GM12873 (cell line): Measurements from ENCODE around the gene TM9SF4.

Experiments
- CTCF ChIP-seq: IDR thresholded peaks from 2 replicates; pipeline ENCODE4 v1.5.1; 2012; ENCODE audit warnings: low read depth, mild to moderate bottlenecking, moderate library complexity, low read length, control low read depth; ENCODE audit not compliant: insufficient read depth; ENCODE audit errors: missing control alignments

TM9SF4 gene

GRCh38 chr20:32199006-32199405 lies 89.5 kb downstream of the TM9SF4 start:
- TF ChIP-seq CTCF = no peak

- no peak for TF ChIP-seq CTCF
Observed at GRCh38 chr20:32201296-32201976, 91.9 kb downstream of the TM9SF4 start.

DNA sequence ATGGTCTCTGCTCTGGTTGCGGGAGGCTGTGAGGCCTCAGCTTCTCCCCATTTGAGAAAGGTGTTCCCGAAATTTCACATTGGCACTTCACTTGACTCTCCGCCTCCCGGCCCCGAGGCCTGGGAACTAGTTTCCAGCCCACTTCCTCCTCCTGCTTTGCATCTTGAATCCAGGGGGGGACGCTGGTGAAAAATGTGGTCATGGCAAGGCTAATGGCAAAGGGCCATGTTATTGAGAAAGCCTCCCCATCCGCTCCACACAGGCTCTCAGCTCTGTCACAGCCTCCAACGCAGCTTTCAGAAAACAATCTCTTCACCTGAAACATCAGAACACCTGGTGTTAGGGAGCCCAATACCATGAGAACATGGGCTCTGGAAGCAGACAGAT lies 92.5 kb downstream of the TM9SF4 start:
- no peak for TF ChIP-seq CTCF

- no peak for TF ChIP-seq CTCF
Observed at GRCh38 chr20:32203356-32204204, 94.1 kb downstream of the TM9SF4 start.

GRCh38 chr20:32204205-32205109 lies 94.9 kb downstream of the TM9SF4 start:
- no peak for TF ChIP-seq CTCF

DNA sequence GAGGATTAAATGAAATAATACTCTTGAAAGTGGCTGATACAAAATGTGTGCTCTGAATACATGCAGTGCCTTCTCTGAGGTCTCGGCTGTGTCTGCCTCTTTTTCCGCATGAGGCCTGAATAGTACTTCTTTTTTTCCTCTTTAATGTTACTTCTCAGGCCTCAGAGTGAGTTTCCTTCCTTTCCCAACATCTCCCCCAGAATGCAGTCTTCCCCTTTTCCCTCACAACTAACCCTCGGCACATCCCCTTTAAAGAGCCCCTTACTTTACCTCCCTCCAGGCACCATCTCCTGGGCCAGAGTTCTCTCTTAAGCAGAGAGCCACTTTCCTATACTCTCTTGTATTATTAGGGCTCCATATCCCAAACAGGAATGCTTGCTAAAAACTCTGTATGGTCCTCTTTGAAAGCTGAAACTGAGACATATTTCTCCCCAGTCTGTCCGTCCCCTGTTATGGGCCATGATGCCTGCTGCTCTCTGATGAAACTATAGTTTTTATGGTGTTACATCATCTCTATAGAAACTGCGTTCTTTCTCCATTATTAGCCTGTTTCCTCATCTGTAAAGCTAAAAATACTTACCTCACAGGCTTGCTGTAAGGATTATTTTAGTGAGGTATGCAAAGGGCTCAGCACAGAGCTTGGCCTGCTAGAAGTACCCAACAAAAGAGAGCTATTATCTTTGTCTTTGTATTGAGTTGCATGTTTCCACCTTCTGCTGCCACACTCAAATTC lies 95.8 kb downstream of the TM9SF4 start:
- TF ChIP-seq CTCF = no peak
